HG02678 (cell line): ENCODE results near the gene HHEX.
A peak's percentile ranks its signal among the peaks of the same experiment; 100 is the strongest.
"Not testable (repeated sequence)": the region's sequence is repeated elsewhere in the genome, so short reads cannot be mapped to it uniquely, and the experiment has no call there.

ENCODE experiments used
- ATAC-seq: cut with Tn5 transposase; IDR thresholded peaks from one replicate; pipeline ENCODE4 v1.9.1; 2021; ENCODE audit warnings: mild to moderate bottlenecking, moderate library complexity; ENCODE audit not compliant: unreplicated experiment

The HHEX gene

GRCh38 chr10:92732958-92733357 lies 43.2 kb downstream of the HHEX start:
- no peak for ATAC-seq

- ATAC-seq: no peak
These were observed 44.5 kb downstream of the HHEX start for GRCh38 chr10:92734301-92734700.

- ATAC-seq: no peak
These were observed 46.2 kb downstream of the HHEX start for GRCh38 chr10:92735938-92736337.

GRCh38 chr10:92737484-92737883 lies 47.7 kb downstream of the HHEX start:
- no peak for ATAC-seq

GRCh38 chr10:92740762-92741161 lies 51.0 kb downstream of the HHEX start:
- no peak for ATAC-seq

- ATAC-seq: not testable (repeated sequence)
These were observed 52.0 kb downstream of the HHEX start for GRCh38 chr10:92741741-92742140.

- peak; percentile 97 for ATAC-seq
These were observed 52.8 kb downstream of the HHEX start for GRCh38 chr10:92742331-92743228.
